H1 (cell line): ENCODE results near the gene COL5A1.

Experiments
- CHD2 ChIP-seq: IDR thresholded peaks from 2 replicates; pipeline ENCODE4 v1.6.1; 2012; ENCODE audit warnings: low read length, improper control_type of control experiment
- CHD7 ChIP-seq: fragments of 300-600 bp; sonication (generic); IDR thresholded peaks from 2 replicates; pipeline ENCODE4 v1.7.1; 2012; ENCODE audit warnings: low read length, moderate library complexity, mild to moderate bottlenecking, inconsistent platforms; ENCODE audit not compliant: insufficient replicate concordance
- CTCF ChIP-seq, 3 experiments: IDR thresholded peaks; 1 replicate in 2 of 3; 2 replicates in 1 of 3; pipeline versions ENCODE4 v1.5.1 to v1.6.1; 2011; ENCODE audit warnings: low read length in 3 of 3, mild to moderate bottlenecking in 3 of 3, inconsistent platforms in 2 of 3, low read depth in 1 of 3, moderate library complexity in 1 of 3; ENCODE audit not compliant: insufficient read depth in 1 of 3; ENCODE audit errors: control extremely low read depth in 1 of 3
- EP300 ChIP-seq, 2 experiments: IDR thresholded peaks; 1 replicate in 1 of 2; 2 replicates in 1 of 2; pipeline ENCODE4 v1.6.1; 2011 to 2012; ENCODE audit warnings: low read depth in 2 of 2, low read length in 2 of 2, mild to moderate bottlenecking in 2 of 2, borderline replicate concordance in 1 of 2, inconsistent platforms in 1 of 2, moderate library complexity in 1 of 2
- HDAC2 ChIP-seq, 2 experiments: fragments of 300-600 bp in 1 of 2; sonication (generic) in 1 of 2; IDR thresholded peaks; 2 replicates each; pipeline ENCODE4 v1.6.1; 2011 to 2012; ENCODE audit warnings: low read depth in 2 of 2, low read length in 2 of 2, mild to moderate bottlenecking in 2 of 2, moderate library complexity in 2 of 2, borderline replicate concordance in 1 of 2, inconsistent platforms in 1 of 2
- MAX ChIP-seq: IDR thresholded peaks from 2 replicates; pipeline ENCODE4 v1.6.1; 2012; ENCODE audit warnings: inconsistent platforms
- POLR2AphosphoS5 ChIP-seq: IDR thresholded peaks from 2 replicates; pipeline ENCODE4 v1.6.1; 2011; ENCODE audit warnings: low read depth, low read length
- SP1 ChIP-seq: IDR thresholded peaks from 2 replicates; pipeline ENCODE4 v1.6.1; 2011; ENCODE audit warnings: low read depth, low read length
- TAF1 ChIP-seq: IDR thresholded peaks from 2 replicates; pipeline ENCODE4 v1.6.1; 2011; ENCODE audit warnings: mild to moderate bottlenecking, low read depth, low read length
- USF2 ChIP-seq: IDR thresholded peaks from 2 replicates; pipeline ENCODE4 v1.6.1; 2011; ENCODE audit warnings: low read length, improper control_type of control experiment
- YY1 ChIP-seq: IDR thresholded peaks from 2 replicates; pipeline ENCODE4 v1.6.1; 2011; ENCODE audit warnings: low read depth, mild to moderate bottlenecking, low read length

- no peak for TF ChIP-seq TAF1
- no peak for TF ChIP-seq CTCF (IDR thresholded peaks at IDR 0.05; ENCODE audit: control extremely low read depth in 1 of 3, insufficient read depth in 1 of 3, low read depth in 1 of 3, low read length in 3 of 3)
- no peak for TF ChIP-seq YY1
- TF ChIP-seq HDAC2 (IDR thresholded peaks at IDR 0.05; ENCODE audit: borderline replicate concordance in 1 of 2, low read depth in 2 of 2, low read length in 2 of 2), result no peak
- TF ChIP-seq CHD2, result no peak
- TF ChIP-seq POLR2AphosphoS5, result no peak
- no peak for TF ChIP-seq SP1
- no peak for TF ChIP-seq USF2
- TF ChIP-seq CHD7, result no peak
- no peak for TF ChIP-seq EP300 (IDR thresholded peaks at IDR 0.05; ENCODE audit: borderline replicate concordance in 1 of 2, low read depth in 2 of 2, low read length in 2 of 2)
- TF ChIP-seq MAX, result no peak
Observed at GRCh38 chr9:134725605-134725940, 84.0 kb downstream of the COL5A1 start.
